Astrocyte of the cerebellum (primary cell): Measurements from ENCODE around the gene KCNK16.
A peak's percentile ranks its signal among the peaks of the same experiment; 100 is the strongest.

ENCODE experiments used
- DNase-seq: peaks from one replicate; pipeline ENCODE4 v3.0.0-alpha.2; 2011; ENCODE audit warnings: low read depth
- H3K4me3 ChIP-seq: 2 replicates; pipeline ENCODE4 v1.5.1; 2011; ENCODE audit warnings: mild to moderate bottlenecking, low read depth, low read length, moderate library complexity
- CTCF ChIP-seq: IDR thresholded peaks from 2 replicates; pipeline ENCODE4 v1.5.1; 2012; ENCODE audit warnings: low read length, low read depth, moderate library complexity, mild to moderate bottlenecking; ENCODE audit errors: missing control alignments
- in situ Hi-C: cut with HindIII; loops from 2 replicates; pipeline ENCODE4 v1.10.0; 2017; ENCODE audit warnings: low sequenced_read_pairs

KCNK16 gene

GRCh38 chr6:39313526-39314272 is 8.8 kb downstream of the KCNK16 start:
- in situ Hi-C loops = no loop called here
- TF ChIP-seq CTCF = no peak
- H3K4me3 ChIP-seq = no peak overlapping the region
- DNase-seq = no peak

- in situ Hi-C loops = no loop called here
- TF ChIP-seq CTCF = no peak
- no peak overlapping the region for H3K4me3 ChIP-seq
- no peak for DNase-seq
Measured at GRCh38 chr6:39312912-39313525, 9.5 kb downstream of the KCNK16 start.

GRCh38 chr6:39310542-39310941 is 12.0 kb downstream of the KCNK16 start:
- DNase-seq = no peak
- in situ Hi-C loops = no loop called here
- no peak for TF ChIP-seq CTCF
- H3K4me3 ChIP-seq = no peak overlapping the region

GRCh38 chr6:39309942-39310531 is 12.5 kb downstream of the KCNK16 start:
- in situ Hi-C loops = no loop called here
- DNase-seq = peak; percentile 31
- H3K4me3 ChIP-seq = no peak overlapping the region
- peak; percentile 84 for TF ChIP-seq CTCF

GRCh38 chr6:39307462-39307861 is 15.0 kb downstream of the KCNK16 start:
- H3K4me3 ChIP-seq = no peak overlapping the region
- in situ Hi-C loops = no loop called here
- DNase-seq = no peak
- no peak for TF ChIP-seq CTCF

GRCh38 chr6:39304951-39305350 is 17.6 kb downstream of the KCNK16 start:
- in situ Hi-C loops = no loop called here
- TF ChIP-seq CTCF = no peak
- H3K4me3 ChIP-seq = no peak overlapping the region
- no peak for DNase-seq
